K562 (cell line): ENCODE results near the gene IDI2. TPM values are rescaled to one million over a fixed set of nuclear protein-coding genes. Genes with fewer than 3 reads are reported as not detected.

ENCODE experiments used
- ATF6 ChIP-seq: sonication (generic); formaldehyde crosslinking; IDR thresholded peaks from 2 replicates; pipeline ENCODE4 v1.4.0; 2020; ENCODE audit warnings: mild to moderate bottlenecking, missing genetic modification reagents
- CC2D1A ChIP-seq: fragments of 450-650 bp; IDR thresholded peaks from 2 replicates; pipeline ENCODE4 v1.6.1; 2017; ENCODE audit warnings: mild to moderate bottlenecking
- E2F4 ChIP-seq: sonication (generic); formaldehyde crosslinking; IDR thresholded peaks from 2 replicates; pipeline ENCODE4 v1.8.0; 2022; ENCODE audit warnings: mild to moderate bottlenecking, low read depth, missing genetic modification reagents
- HDGF ChIP-seq: fragments of 450-650 bp; IDR thresholded peaks from 2 replicates; pipeline ENCODE4 v1.6.1; 2016
- LCOR ChIP-seq: sonication (generic); formaldehyde crosslinking; IDR thresholded peaks from 2 replicates; pipeline ENCODE4 v1.8.0; 2022; ENCODE audit warnings: mild to moderate bottlenecking, missing genetic modification reagents
- MTF1 ChIP-seq: fragments of 250-450 bp; sonication (Bioruptor Pico); IDR thresholded peaks from 2 replicates; pipeline ENCODE4 v1.9.0; 2021; ENCODE audit warnings: moderate library complexity, mild to moderate bottlenecking, inconsistent platforms, borderline replicate concordance
- NFYB ChIP-seq: IDR thresholded peaks from 2 replicates; pipeline ENCODE4 v1.6.1; 2011; ENCODE audit warnings: mild to moderate bottlenecking, moderate library complexity; ENCODE audit not compliant: insufficient read length; ENCODE audit errors: extremely low read depth
- NR0B1 ChIP-seq: fragments of 450-650 bp; IDR thresholded peaks from one replicate; pipeline ENCODE4 v1.6.1; 2018; ENCODE audit warnings: mild to moderate bottlenecking, moderate library complexity; ENCODE audit not compliant: partially characterized antibody
- RBM34 ChIP-seq: fragments of 200-400 bp; formaldehyde crosslinking; IDR thresholded peaks from 2 replicates; pipeline ENCODE4 v1.6.1; 2018; ENCODE audit warnings: low read length, borderline replicate concordance; ENCODE audit not compliant: insufficient read depth
- SMC3 ChIP-seq: conservative IDR thresholded peaks from 2 replicates; pipeline ENCODE4 v1.6.1; 2011; ENCODE audit warnings: low read depth, low read length, improper control_type of control experiment; ENCODE audit not compliant: insufficient read depth
- SUPT5H ChIP-seq: fragments of 450-650 bp; IDR thresholded peaks from 2 replicates; pipeline ENCODE4 v1.6.1; 2016
- TBL1XR1 ChIP-seq, 2 experiments: IDR thresholded peaks; 2 replicates each; pipeline ENCODE4 v1.6.1; 2012; ENCODE audit warnings: improper control_type of control experiment in 2 of 2, low read length in 2 of 2, mild to moderate bottlenecking in 1 of 2
- WHSC1 ChIP-seq: IDR thresholded peaks from one replicate; pipeline ENCODE4 v1.6.1; 2012; ENCODE audit warnings: low read length, control low read depth, inconsistent platforms
- ZFP36 ChIP-seq: fragments of 150-350 bp; IDR thresholded peaks from 2 replicates; pipeline ENCODE4 v1.6.1; 2018; ENCODE audit warnings: low read length, low read depth; ENCODE audit not compliant: partially characterized antibody
- ZNF449 ChIP-seq: fragments of 250-450 bp; sonication (Bioruptor Pico); IDR thresholded peaks from 2 replicates; pipeline ENCODE4 v1.8.0; 2022; ENCODE audit warnings: moderate library complexity, mild to moderate bottlenecking, inconsistent platforms
- ZNF57 ChIP-seq: fragments of 450-650 bp; formaldehyde crosslinking; IDR thresholded peaks from 2 replicates; pipeline ENCODE4 v1.4.0; 2020; ENCODE audit warnings: mild to moderate bottlenecking, moderate library complexity
- ZNF668 ChIP-seq: fragments of 250-450 bp; sonication (Bioruptor Pico); IDR thresholded peaks from 2 replicates; pipeline ENCODE4 v1.8.0; 2022; ENCODE audit warnings: mild to moderate bottlenecking, inconsistent platforms
- ZNF785 ChIP-seq: fragments of 250-450 bp; sonication (Bioruptor Pico); IDR thresholded peaks from 2 replicates; pipeline ENCODE4 v1.4.0; 2020; ENCODE audit warnings: mild to moderate bottlenecking
- polyA plus RNA-seq, 8 experiments: library from polyadenylated mRNA; depleted of rRNA in 4 of 8; stranded (reverse) in 5 of 8; unstranded in 3 of 8; fragments of >200 nt; fragmentation: Nextera tagmentation in 2 of 8; fragmentation: Illumina TruSeq in 1 of 8; extraction: Ambion mirVana in 2 of 8; extraction: Trizol in 1 of 8; gene quantifications; 2 replicates each; pipeline versions ENCODE4 v1.2.1 to v1.2.3, GENCODE V29; 2011 to 2014; ENCODE audit warnings: inconsistent platforms in 1 of 8, missing spikeins in 1 of 8
- total RNA-seq, 7 experiments: library from RNA; depleted of rRNA in 6 of 7; stranded (reverse); fragments of >200 nt in 6 of 7; fragmentation: Illumina TruSeq in 2 of 7; extraction: Trizol in 2 of 7; gene quantifications; 2 replicates each; pipeline versions ENCODE4 v1.2.1 to v1.2.3, GENCODE V29; 2011 to 2021; ENCODE audit warnings: low replicate concordance in 1 of 7

Gene IDI2
- total and polyA plus RNA-seq, 9 of the 15 experiments (the other 6 are each of a cell fraction or from before 2014, with no cell fraction given), result not detected

GRCh38 chr10:1048732-1049424 lies 23.2 kb upstream of the IDI2 start, which contains the start of gene IDI1 (continued):
- TF ChIP-seq TBL1XR1 (IDR thresholded peaks at IDR 0.05; ENCODE audit: low read length in 2 of 2) (no peak; a peak in 1 of 4 replicates), NR0B1 (no peak), WHSC1 (no peak), ZFP36 (no peak), ATF6 (CRISPR knock-in tag) (peak; percentile 63; the same call in 1 of the 2 replicates), ZNF449 (CRISPR knock-in tag) (no peak), SUPT5H (peak; percentile 94), LCOR (CRISPR knock-in tag) (peak; percentile 94), MTF1 (CRISPR knock-in tag) (no peak), E2F4 (no peak; the same call in 1 of the 2 replicates), CC2D1A (no peak), SMC3 (no peak), ZNF57 (CRISPR knock-in tag) (0 out of 2 replicates have a peak, but pooled peaks have one; percentile 17), RBM34 (0 out of 2 replicates have a peak, but pooled peaks have one; percentile 95), HDGF (no peak), NFYB (peak; percentile 79), ZNF668 (no peak), ZNF785 (CRISPR knock-in tag) (no peak)
